HL-60 (cell line): ENCODE results near the gene BRD3OS.

Experiments
- GABPA ChIP-seq: IDR thresholded peaks from 2 replicates; pipeline ENCODE4 v1.6.1; 2012; ENCODE audit warnings: low read depth
- POLR2AphosphoS5 ChIP-seq: IDR thresholded peaks from 2 replicates; pipeline ENCODE4 v1.6.1; 2012; ENCODE audit warnings: low read depth

DNA sequence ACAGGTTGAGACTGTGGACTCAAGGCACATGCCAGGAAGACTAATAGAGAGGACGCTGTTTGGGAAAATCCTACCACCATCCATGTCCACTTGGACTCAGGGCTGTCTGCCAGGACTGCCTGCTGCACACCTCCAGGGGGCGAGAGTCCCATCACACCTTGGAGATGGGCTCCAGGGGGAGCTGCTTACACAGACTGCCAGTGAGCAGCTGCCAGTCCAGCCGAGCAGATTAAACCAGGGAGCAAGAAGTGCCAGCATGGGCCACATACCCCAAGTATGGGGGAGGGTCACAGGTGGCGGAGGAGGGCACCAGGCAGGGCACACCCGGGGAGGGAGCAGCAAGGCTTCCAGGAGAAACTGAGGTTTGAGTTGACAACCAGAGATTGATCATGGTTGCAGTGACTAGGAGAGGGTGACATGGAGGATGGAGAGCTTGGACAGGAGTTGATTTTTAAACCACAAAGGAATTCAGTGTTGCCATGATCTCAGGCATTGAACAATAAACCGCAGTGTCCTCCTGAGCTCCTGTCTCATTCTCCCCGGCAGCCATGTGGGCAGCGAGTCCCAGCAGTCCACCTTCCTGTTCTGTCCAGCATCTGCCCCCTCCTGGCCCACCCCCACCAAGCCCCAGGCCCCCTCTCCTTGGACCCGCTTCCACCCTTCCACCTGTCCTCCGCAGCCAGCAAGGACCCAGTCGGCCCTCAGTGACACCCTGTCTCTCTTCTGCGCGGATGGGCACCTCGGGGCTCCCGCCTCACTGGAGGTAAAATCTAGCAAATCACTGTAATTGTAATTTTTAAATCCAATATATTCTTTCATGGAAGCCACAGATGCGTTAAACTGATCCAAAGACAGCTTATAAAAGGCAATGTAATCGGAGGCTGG, 30.0 kb upstream of the BRD3OS start:
- TF ChIP-seq GABPA: no peak
- no peak for TF ChIP-seq POLR2AphosphoS5
